Type B pancreatic cell (in vitro differentiated cells): ENCODE results near the gene SNX19. TPM values are rescaled to one million over a fixed set of nuclear protein-coding genes. Genes with fewer than 3 reads are reported as not detected.

Source experiments
- DNase-seq: peaks from one replicate; pipeline ENCODE4 v3.0.0; 2021; ENCODE audit warnings: mixed read lengths; ENCODE audit not compliant: unreplicated experiment; ENCODE audit errors: extremely low spot score
- H3K27ac Mint-ChIP-seq: 2 replicates; pipeline ENCODE4 v1.8.0; 2021; ENCODE audit warnings: mild to moderate bottlenecking, mixed read lengths
- H3K27me3 Mint-ChIP-seq: 2 replicates; pipeline ENCODE4 v1.8.0; 2021; ENCODE audit warnings: mixed read lengths
- H3K36me3 Mint-ChIP-seq: 2 replicates; pipeline ENCODE4 v1.8.0; 2021; ENCODE audit warnings: mixed read lengths
- H3K4me1 Mint-ChIP-seq: one replicate; pipeline ENCODE4 v1.8.0; 2021; ENCODE audit warnings: mixed read lengths; ENCODE audit not compliant: unreplicated experiment
- H3K4me3 Mint-ChIP-seq: 2 replicates; pipeline ENCODE4 v1.8.0; 2021; ENCODE audit warnings: mild to moderate bottlenecking, mixed read lengths
- H3K9me3 Mint-ChIP-seq: 2 replicates; pipeline ENCODE4 v1.8.0; 2021; ENCODE audit warnings: mixed read lengths
- total RNA-seq: library from RNA; stranded (reverse); gene quantifications from 2 replicates; pipeline ENCODE4 v1.2.1, GENCODE V29; 2021; ENCODE audit warnings: low replicate concordance
- TF ChIP-seq, protein P1 (sequence below): fragments of 200-600 bp; sonication (generic); conservative IDR thresholded peaks from 2 replicates; pipeline ENCODE4 v1.5.0; 2021; ENCODE audit warnings: antibody characterized with exemption, mild to moderate bottlenecking

The SNX19 gene
- total RNA-seq, 1 donor from 2014 or later: 48.0 TPM

DNA sequence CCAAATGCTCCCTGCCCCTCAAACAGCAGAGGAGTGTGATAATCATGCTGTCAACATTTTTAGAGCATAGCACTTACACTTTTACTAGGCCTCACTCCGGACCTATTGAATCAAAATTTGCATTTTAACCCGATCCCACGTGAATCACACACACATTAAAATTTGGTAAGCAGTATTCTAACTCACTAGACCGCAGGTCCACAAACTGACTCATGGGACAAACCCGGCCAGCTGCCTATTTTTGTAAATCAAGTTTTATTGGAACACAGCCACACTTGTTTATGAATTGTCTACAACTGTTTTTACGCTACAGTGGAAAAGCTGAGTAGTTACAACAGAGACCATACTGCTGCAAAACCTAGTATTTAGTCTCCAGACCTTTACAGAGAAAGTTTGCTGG lies 43.3 kb downstream of the SNX19 start:
- TF ChIP-seq, protein P1, sequence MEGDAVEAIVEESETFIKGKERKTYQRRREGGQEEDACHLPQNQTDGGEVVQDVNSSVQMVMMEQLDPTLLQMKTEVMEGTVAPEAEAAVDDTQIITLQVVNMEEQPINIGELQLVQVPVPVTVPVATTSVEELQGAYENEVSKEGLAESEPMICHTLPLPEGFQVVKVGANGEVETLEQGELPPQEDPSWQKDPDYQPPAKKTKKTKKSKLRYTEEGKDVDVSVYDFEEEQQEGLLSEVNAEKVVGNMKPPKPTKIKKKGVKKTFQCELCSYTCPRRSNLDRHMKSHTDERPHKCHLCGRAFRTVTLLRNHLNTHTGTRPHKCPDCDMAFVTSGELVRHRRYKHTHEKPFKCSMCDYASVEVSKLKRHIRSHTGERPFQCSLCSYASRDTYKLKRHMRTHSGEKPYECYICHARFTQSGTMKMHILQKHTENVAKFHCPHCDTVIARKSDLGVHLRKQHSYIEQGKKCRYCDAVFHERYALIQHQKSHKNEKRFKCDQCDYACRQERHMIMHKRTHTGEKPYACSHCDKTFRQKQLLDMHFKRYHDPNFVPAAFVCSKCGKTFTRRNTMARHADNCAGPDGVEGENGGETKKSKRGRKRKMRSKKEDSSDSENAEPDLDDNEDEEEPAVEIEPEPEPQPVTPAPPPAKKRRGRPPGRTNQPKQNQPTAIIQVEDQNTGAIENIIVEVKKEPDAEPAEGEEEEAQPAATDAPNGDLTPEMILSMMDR: no peak
- Mint-ChIP-seq H3K4me3 (no peak overlapping the region), H3K4me1 (peaks cover 5% of the 10 kb centered on the region), H3K27ac (no peak overlapping the region), H3K9me3 (no peaks in the 10 kb centered on the region), H3K27me3 (no peaks in the 10 kb centered on the region), H3K36me3 (peaks cover 38% of the 10 kb centered on the region)
- DNase-seq: no peak

DNA sequence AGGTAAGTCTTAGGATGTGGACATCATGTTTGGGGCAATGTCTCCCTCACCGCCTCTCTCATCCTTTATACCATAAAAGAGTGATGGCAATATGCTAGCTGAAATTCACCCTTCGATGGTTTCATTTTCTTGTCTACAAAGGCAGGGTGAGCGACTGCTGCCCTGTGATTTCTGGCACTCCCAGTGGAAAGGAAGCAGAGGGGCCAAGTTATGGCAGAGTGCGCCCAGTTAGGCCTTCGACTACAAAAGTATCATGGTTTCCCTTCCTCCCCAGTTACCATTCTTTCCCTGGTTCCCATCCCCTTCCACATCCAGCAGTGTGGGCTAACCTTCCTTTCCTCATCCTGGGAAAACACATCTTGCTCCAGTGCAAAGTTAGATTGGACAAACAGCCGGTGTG lies 43.8 kb downstream of the SNX19 start:
- peaks cover 5% of the 10 kb centered on the region for H3K4me1 Mint-ChIP-seq
- no peaks in the 10 kb centered on the region for H3K27me3 Mint-ChIP-seq
- no peak overlapping the region for H3K27ac Mint-ChIP-seq
- no peak for DNase-seq
- H3K36me3 Mint-ChIP-seq: peaks cover 35% of the 10 kb centered on the region
- no peak overlapping the region for H3K4me3 Mint-ChIP-seq
- H3K9me3 Mint-ChIP-seq: no peaks in the 10 kb centered on the region
- TF ChIP-seq, protein P1: no peak

DNA sequence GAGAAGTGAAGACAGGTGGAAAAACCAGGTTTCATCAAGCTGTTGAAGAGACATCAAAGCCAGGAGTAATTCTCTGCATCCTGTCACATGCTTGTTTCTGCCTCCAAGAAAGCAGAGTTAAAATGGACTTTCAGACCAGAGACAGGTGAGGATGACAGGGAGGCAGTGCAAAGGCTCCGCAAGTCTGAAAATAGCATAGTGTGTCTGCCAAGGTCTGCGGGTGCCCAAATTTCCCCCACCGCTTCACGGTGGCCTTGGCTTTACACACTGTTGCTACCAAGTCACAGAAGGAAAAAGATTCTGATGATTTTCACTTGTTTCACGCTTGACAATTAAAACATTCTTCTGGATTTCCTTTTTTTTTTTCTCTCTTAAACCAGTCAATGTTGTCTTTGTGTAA lies 44.2 kb downstream of the SNX19 start:
- Mint-ChIP-seq H3K36me3 (peaks cover 31% of the 10 kb centered on the region), H3K4me3 (no peak overlapping the region), H3K4me1 (peaks cover 5% of the 10 kb centered on the region), H3K27me3 (no peaks in the 10 kb centered on the region), H3K27ac (no peak overlapping the region), H3K9me3 (no peaks in the 10 kb centered on the region)
- TF ChIP-seq, protein P1: no peak
- no peak for DNase-seq

GRCh38 chr11:130871616-130872015 lies 44.7 kb downstream of the SNX19 start:
- TF ChIP-seq, protein P1: no peak
- no peak overlapping the region for H3K27ac Mint-ChIP-seq
- H3K36me3 Mint-ChIP-seq: peaks cover 30% of the 10 kb centered on the region
- no peaks in the 10 kb centered on the region for H3K27me3 Mint-ChIP-seq
- H3K4me1 Mint-ChIP-seq: peaks cover 5% of the 10 kb centered on the region
- H3K4me3 Mint-ChIP-seq: no peak overlapping the region
- DNase-seq: no peak
- H3K9me3 Mint-ChIP-seq: no peaks in the 10 kb centered on the region

- H3K27ac Mint-ChIP-seq: no peak overlapping the region
- no peak for DNase-seq
- peaks cover 5% of the 10 kb centered on the region for H3K4me1 Mint-ChIP-seq
- no peak overlapping the region for H3K4me3 Mint-ChIP-seq
- no peaks in the 10 kb centered on the region for H3K9me3 Mint-ChIP-seq
- TF ChIP-seq, protein P1: no peak
- H3K36me3 Mint-ChIP-seq: peaks cover 14% of the 10 kb centered on the region
- H3K27me3 Mint-ChIP-seq: no peaks in the 10 kb centered on the region
Measured at GRCh38 chr11:130868721-130869390, 47.4 kb downstream of the SNX19 start.
